Skeletal muscle satellite cell (primary cell): Measurements from ENCODE around the gene CYP3A5.

Experiments
- H3K27me3 ChIP-seq: 2 replicates; pipeline ENCODE4 v1.7.0; 2013; ENCODE audit warnings: low read length; ENCODE audit not compliant: control insufficient read depth, insufficient read depth
- H3K36me3 ChIP-seq: 2 replicates; pipeline ENCODE4 v1.7.0; 2013; ENCODE audit warnings: mild to moderate bottlenecking, control low read depth, low read length; ENCODE audit not compliant: insufficient read depth
- H3K4me1 ChIP-seq: 2 replicates; pipeline ENCODE4 v1.7.0; 2013; ENCODE audit warnings: low read length; ENCODE audit not compliant: control insufficient read depth, insufficient read depth
- H3K4me2 ChIP-seq: 2 replicates; pipeline ENCODE4 v1.7.0; 2013; ENCODE audit warnings: mild to moderate bottlenecking, low read length
- H3K4me3 ChIP-seq: 2 replicates; pipeline ENCODE4 v1.7.0; 2013; ENCODE audit warnings: low read length
- H3K9ac ChIP-seq: 2 replicates; pipeline ENCODE4 v1.7.0; 2013; ENCODE audit warnings: mild to moderate bottlenecking, low read depth, low read length, moderate library complexity
- H3K9me3 ChIP-seq: replicated peaks from 2 replicates; pipeline ENCODE4 v1.7.0; 2013; ENCODE audit warnings: mild to moderate bottlenecking, control low read depth, low read length

Gene CYP3A5

DNA sequence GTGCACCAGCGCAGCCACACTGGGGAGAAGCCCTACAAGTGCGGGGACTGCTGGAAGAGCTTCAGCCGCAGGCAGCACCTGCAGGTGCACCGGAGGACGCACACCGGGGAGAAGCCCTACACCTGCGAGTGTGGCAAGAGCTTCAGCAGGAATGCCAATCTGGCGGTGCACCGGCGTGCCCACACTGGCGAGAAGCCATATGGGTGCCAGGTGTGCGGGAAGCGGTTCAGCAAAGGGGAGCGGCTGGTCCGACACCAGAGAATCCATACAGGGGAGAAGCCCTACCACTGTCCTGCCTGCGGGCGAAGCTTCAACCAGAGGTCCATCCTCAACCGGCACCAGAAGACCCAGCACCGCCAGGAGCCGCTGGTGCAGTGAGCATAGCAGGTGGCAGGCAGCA, 50.2 kb downstream of the CYP3A5 start:
- no peaks in the 10 kb centered on the region for H3K27me3 ChIP-seq
- H3K4me3 ChIP-seq: no peak overlapping the region
- no peak overlapping the region for H3K9ac ChIP-seq
- H3K4me1 ChIP-seq: no peaks in the 10 kb centered on the region
- no peak overlapping the region for H3K4me2 ChIP-seq
- H3K9me3 ChIP-seq: no peaks in the 10 kb centered on the region
- peaks cover 63% of the 10 kb centered on the region for H3K36me3 ChIP-seq

DNA sequence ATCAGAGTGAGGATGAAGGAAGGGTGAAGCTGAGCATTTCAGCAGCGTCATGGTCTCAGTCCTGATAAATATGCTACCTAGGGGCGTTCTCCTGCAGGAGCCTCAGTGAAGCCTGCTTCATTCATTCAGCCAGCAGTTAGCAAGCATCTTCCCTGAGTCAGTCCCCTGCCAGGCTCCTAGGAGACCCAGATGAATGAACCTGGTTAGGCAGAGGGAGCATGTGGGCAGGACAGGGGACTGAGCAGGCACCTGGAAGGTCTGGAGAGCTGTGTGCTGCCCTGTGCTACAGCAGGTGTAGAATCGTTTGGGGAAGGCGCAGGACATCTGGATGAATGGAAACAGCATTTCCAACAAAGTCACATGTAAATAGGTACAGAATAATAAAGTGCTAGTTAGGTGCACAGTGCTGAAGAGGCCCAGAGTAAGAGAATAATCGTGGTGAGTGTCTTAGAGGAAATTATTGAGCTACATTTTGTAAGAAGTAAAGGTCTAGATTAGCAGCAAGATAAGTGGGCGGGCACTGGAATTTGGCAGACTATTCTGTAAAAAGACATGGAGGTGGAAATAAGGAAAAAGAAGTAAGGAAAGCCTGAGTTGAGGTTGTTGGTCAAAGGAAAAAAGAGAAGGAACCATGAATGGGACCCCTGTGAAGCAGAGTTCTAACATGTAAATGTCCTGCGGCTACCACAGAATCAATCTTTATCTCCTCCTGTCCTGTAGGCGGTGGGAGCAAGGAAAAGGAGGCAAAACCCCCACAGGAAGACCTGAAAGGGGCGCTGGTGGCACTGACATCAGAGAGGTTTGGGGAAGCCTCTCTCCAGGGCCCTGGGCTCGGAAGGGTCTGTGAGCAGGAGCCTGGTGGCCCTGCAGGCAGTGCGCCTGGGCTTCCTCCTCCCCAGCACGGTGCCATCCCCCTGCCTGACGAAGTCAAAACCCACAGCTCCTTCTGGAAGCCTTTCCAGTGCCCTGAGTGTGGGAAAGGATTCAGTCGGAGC, 51.0 kb downstream of the CYP3A5 start:
- no peaks in the 10 kb centered on the region for H3K9me3 ChIP-seq
- H3K9ac ChIP-seq: no peak overlapping the region
- H3K27me3 ChIP-seq: no peaks in the 10 kb centered on the region
- peaks cover 70% of the 10 kb centered on the region for H3K36me3 ChIP-seq
- H3K4me3 ChIP-seq: no peak overlapping the region
- no peak overlapping the region for H3K4me2 ChIP-seq
- H3K4me1 ChIP-seq: no peaks in the 10 kb centered on the region

DNA sequence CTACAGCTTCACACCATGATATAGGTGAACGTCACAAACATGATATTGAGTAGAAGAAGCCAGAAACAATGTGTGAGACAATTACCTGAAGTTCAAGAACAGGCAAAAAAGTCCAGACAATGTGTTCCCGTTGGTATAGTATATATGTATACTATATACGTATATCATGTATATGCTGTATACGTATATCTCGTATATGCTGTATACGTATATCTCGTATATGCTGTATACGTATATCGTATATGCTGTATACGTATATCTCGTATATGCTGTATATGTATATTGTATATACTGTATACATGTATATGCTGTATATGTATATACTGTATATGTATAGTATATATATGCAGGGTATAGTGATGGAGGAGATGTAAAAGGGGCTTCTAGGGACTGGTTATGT, 52.3 kb downstream of the CYP3A5 start:
- H3K9ac ChIP-seq: no peak overlapping the region
- no peak overlapping the region for H3K4me2 ChIP-seq
- H3K9me3 ChIP-seq: no peaks in the 10 kb centered on the region
- peaks cover 79% of the 10 kb centered on the region for H3K36me3 ChIP-seq
- no peaks in the 10 kb centered on the region for H3K27me3 ChIP-seq
- no peaks in the 10 kb centered on the region for H3K4me1 ChIP-seq
- no peak overlapping the region for H3K4me3 ChIP-seq

DNA sequence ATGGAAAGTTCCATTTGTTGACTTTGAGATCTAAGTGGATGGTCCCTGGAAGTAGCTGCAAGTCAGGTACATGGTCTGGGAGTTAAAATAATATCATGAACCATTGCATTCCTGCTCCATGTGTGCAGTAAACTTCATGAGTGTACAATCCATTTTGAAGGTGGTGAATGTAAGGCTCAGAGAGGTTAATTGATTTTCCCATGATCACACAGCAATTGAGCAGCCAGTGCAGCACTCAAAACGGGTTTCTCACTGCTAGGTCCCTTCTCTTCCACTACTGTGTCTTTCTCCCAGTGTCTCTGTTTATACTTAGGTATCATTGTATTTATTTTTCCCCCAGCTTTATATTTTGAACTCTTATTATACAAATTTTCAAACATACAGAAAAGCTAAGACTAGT, 53.1 kb downstream of the CYP3A5 start:
- H3K9me3 ChIP-seq: no peaks in the 10 kb centered on the region
- peaks cover 84% of the 10 kb centered on the region for H3K36me3 ChIP-seq
- no peak overlapping the region for H3K9ac ChIP-seq
- no peaks in the 10 kb centered on the region for H3K27me3 ChIP-seq
- no peak overlapping the region for H3K4me2 ChIP-seq
- no peaks in the 10 kb centered on the region for H3K4me1 ChIP-seq
- H3K4me3 ChIP-seq: no peak overlapping the region

DNA sequence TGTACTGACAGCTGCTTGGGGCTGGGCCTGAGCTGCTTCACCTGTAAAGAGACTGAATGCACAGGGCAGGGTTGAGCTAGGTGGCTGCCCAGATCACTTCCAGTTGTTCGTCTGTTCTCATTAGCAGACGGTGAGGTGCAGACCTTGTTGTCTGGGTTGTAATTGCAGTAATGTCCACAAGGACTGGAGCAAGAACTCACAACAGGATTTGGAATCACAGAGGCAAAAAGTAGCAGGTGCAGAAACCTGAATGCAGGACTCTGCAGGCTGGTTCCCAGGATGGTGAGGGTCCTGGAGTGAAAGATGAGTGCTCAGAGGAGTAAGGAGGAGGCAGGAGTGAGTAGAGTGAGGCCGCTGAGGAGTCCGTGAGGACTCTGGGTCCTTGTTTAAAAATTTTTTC, 53.8 kb downstream of the CYP3A5 start:
- no peaks in the 10 kb centered on the region for H3K27me3 ChIP-seq
- H3K9ac ChIP-seq: no peak overlapping the region
- peaks cover 90% of the 10 kb centered on the region for H3K36me3 ChIP-seq
- H3K4me3 ChIP-seq: no peak overlapping the region
- no peaks in the 10 kb centered on the region for H3K4me1 ChIP-seq
- H3K9me3 ChIP-seq: no peaks in the 10 kb centered on the region
- H3K4me2 ChIP-seq: no peak overlapping the region

DNA sequence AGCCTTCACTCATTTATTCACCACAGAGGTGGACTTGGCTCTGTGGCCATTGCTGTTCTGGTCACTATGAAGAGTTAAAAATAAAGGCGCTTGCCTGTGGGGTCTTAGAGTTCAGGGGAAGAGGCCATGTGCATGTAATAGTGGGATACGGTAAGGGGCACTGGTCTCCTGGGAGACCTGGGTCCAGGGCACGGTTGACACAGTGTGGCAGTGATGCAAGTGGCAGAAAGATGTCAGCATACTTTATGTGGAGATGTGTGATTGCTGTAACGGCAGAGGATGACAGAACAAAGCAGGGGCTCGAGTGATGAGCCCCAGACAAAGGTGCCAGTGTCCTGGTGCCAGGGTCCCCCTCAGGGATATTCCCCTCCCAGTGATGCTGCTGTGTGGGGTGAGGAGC, 54.5 kb downstream of the CYP3A5 start:
- H3K27me3 ChIP-seq: no peaks in the 10 kb centered on the region
- no peak overlapping the region for H3K4me2 ChIP-seq
- H3K9ac ChIP-seq: no peak overlapping the region
- H3K4me3 ChIP-seq: no peak overlapping the region
- H3K36me3 ChIP-seq: peaks cover 90% of the 10 kb centered on the region
- H3K4me1 ChIP-seq: no peaks in the 10 kb centered on the region
- no peaks in the 10 kb centered on the region for H3K9me3 ChIP-seq

DNA sequence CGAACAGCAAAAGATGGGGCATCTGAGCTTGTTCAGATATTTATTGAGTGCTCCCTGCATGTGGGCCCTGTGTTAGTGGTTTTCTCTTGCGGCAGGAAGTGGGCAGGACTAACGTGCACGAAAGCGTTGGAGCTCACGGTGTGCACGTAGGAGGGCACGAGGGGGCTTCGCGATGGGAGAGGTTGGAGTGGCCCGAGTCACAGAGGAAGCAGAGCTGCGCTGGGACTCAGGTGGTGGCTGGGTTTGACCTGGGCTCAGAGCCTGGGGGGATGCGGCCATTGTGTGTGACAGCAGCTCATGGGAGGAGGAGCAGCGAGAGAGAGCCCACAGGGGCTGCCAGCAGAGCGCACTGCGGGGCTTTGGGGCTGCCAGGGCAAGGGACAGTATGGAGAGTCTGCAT, 55.3 kb downstream of the CYP3A5 start:
- peaks cover 90% of the 10 kb centered on the region for H3K36me3 ChIP-seq
- no peak overlapping the region for H3K4me2 ChIP-seq
- H3K4me1 ChIP-seq: no peaks in the 10 kb centered on the region
- no peak overlapping the region for H3K4me3 ChIP-seq
- no peaks in the 10 kb centered on the region for H3K27me3 ChIP-seq
- H3K9me3 ChIP-seq: no peaks in the 10 kb centered on the region
- no peak overlapping the region for H3K9ac ChIP-seq

DNA sequence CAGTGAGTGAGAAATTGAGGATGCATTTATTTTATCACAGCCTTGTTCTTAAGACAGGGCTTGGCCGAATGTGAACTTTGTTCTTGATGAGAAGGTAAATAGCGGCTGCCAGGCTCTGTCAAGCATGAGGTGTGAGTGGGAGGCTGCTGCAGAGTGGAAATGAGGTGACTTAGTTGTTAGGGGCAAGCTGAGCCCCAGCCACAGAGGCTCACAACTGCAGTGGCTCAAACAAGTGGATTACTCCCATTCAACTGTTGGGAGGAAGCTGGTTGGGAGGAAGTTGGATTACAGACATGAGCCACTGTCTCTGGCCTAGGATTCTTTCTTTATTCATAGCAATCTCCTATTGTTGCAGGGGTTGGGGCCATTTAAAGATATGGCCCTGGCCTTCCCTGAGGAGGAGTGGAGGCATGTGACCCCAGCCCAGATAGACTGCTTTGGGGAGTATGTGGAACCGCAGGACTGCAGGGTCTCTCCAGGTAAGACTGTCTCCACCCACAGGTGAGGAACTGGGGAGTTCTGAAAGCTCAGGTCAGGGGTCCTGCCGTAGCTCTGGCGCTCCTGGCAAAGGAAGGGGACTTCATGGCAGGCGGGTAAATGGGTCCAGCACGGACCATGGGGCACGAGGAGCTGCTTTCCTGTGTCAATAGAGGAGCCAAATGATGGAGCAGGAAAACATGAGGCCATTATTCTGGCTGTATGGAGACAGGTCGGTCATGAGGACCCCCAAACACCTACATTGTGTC, 55.9 kb downstream of the CYP3A5 start:
- no peak overlapping the region for H3K9ac ChIP-seq
- no peaks in the 10 kb centered on the region for H3K9me3 ChIP-seq
- peaks cover 90% of the 10 kb centered on the region for H3K36me3 ChIP-seq
- H3K27me3 ChIP-seq: no peaks in the 10 kb centered on the region
- no peak overlapping the region for H3K4me3 ChIP-seq
- H3K4me1 ChIP-seq: peaks cover 2% of the 10 kb centered on the region
- H3K4me2 ChIP-seq: no peak overlapping the region

DNA sequence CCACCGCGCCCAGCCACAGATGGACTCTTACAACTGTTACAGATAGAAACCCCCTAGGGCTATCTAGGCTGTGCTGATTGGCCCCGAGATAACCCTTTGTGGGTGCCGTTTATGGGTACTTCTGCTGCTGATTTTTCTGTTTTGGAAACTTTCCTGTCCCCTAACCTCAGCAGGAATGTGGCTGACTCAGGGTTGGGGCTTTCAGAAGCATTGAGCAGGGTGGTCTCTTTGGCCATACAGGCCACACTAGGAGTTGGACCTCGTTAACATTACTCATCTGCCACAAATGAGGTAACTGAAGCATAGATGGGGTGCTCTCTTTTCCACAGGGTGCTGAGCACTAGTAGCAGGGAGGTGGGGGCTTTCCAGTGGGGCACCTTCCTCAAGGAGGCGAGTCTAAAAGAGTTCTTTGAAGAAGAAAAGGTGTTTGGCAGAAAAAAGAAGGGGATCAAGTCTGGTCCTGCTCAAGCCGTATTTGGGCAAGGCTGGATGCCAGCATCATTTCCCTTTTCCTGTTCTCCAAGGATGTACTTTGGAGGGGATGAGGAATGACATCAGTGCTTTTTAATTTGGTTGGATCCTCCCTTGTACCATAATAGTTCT, 56.6 kb downstream of the CYP3A5 start:
- Histone ChIP-seq H3K36me3 (peaks cover 84% of the 10 kb centered on the region), H3K4me3 (no peak overlapping the region), H3K9ac (no peak overlapping the region), H3K27me3 (no peaks in the 10 kb centered on the region), H3K9me3 (no peaks in the 10 kb centered on the region), H3K4me2 (no peak overlapping the region), H3K4me1 (peaks cover 8% of the 10 kb centered on the region)

DNA sequence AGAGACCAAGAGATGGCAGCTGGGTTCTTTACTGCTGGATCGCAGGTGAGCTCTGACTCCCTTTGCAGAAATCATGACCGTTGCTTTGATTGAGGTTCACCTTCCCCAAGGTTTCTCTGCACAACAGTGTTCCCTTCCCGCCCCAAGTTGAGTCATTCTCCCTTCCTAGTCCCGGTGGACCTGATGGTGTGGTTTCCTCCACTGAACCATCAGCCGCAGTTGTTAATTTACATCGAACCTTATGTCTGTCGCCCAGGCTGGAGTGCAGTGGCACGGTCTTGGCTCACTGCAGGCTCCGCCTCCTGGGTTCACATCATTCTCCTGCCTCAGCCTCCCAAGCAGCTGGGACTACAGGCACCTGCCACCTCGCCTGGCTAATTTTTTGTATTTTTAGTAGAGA, 57.2 kb downstream of the CYP3A5 start:
- H3K36me3 ChIP-seq: peaks cover 82% of the 10 kb centered on the region
- H3K4me3 ChIP-seq: no peak overlapping the region
- no peaks in the 10 kb centered on the region for H3K9me3 ChIP-seq
- H3K4me1 ChIP-seq: peaks cover 9% of the 10 kb centered on the region
- no peaks in the 10 kb centered on the region for H3K27me3 ChIP-seq
- no peak overlapping the region for H3K9ac ChIP-seq
- no peak overlapping the region for H3K4me2 ChIP-seq

DNA sequence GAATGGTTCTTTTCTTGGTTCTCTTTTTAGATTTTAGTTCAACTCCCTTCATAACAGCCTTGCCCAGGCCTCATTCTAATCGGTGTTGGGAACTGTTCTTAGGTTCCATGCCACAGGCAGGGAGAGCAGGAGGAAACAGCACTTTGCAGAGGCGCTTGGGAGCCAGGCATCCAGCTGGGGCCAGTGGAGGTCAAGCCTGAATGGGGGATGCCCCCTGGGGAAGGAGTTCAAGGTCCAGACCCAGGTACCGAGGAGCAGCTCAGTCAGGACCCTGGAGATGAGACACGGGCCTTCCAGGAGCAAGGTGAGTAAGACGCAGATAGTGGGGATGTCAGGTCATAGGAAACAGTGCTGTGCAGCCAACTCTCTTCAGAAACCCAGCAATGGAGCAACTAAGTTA, 58.5 kb downstream of the CYP3A5 start:
- H3K9me3 ChIP-seq: no peaks in the 10 kb centered on the region

More for the DNA sequence above, 58.5 kb downstream of the CYP3A5 start:
- H3K27me3 ChIP-seq: no peaks in the 10 kb centered on the region
- H3K4me1 ChIP-seq: peaks cover 12% of the 10 kb centered on the region
- no peak overlapping the region for H3K4me2 ChIP-seq
- H3K9ac ChIP-seq: no peak overlapping the region
- no peak overlapping the region for H3K4me3 ChIP-seq
- peaks cover 69% of the 10 kb centered on the region for H3K36me3 ChIP-seq
